Measurements from ENCODE around the gene BRPF3. TPM values are rescaled to one million over a fixed set of nuclear protein-coding genes. Genes with fewer than 3 reads are reported as not detected.

Gene BRPF3
- total RNA-seq, 4 donors from 2014 or later, result 21.5 to 34.8 (median 22.3) TPM

- Histone ChIP-seq H3K4me3 (peak overlapping the region; percentile 87 to 95 (median 90)), H3K4me1 (peaks cover 14 to 51% (median 35%) of the 10 kb centered on the region in 4 donors), H3K9me3 (no peaks in the 10 kb centered on the region), H3K27ac (replicated peaks in 1 of 4) (peak overlapping the region; percentile 96 to 99 (median 98)), H3K27me3 (no peaks in the 10 kb centered on the region), H3K36me3 (peaks cover 16 to 22% (median 19%) of the 10 kb centered on the region in 4 donors)
- DNase-seq (ENCODE audit: extremely low spot score), result peak; percentile 99
- WGBS, result 0% methylated on average over 3 of the region's 58 CpGs
- intact Hi-C loops (cut with DNase I), result loop anchor here (1.0 to 10.0 kb wide), 3 partner anchors 74 to 170 kb away; partner anchors contain the start of gene MAPK14
- TF ChIP-seq EP300 (IDR thresholded peaks at IDR 0.05) (no peak), POLR2A (IDR thresholded peaks at IDR 0.05; ENCODE audit: low read depth) (peak; percentile 44), CTCF (IDR thresholded peaks at IDR 0.05) (no peak), POLR2AphosphoS5 (IDR thresholded peaks at IDR 0.05) (peak; percentile 51 to 70)
These were observed 470 bp downstream of the BRPF3 start for GRCh38 chr6:36196880-36197548.

GRCh38 chr6:36197739-36198221 lies 1.2 kb downstream of the BRPF3 start:
- WGBS, result 64% methylated on average over 17 of the region's 17 CpGs
- intact Hi-C loops (cut with DNase I), result loop anchor here (5.0 to 10.0 kb wide), 2 partner anchors 103 to 170 kb away; partner anchors contain the start of gene MAPK14
- peaks cover 14 to 59% (median 42%) of the 10 kb centered on the region in 4 donors for H3K4me1 ChIP-seq

GRCh38 chr6:36198986-36199385 lies 2.4 kb downstream of the BRPF3 start:
- WGBS, result 98% methylated on average over 9 of the region's 9 CpGs
- no peak overlapping the region for H3K27ac ChIP-seq (replicated peaks in 1 of 4)
- no peak for TF ChIP-seq EP300 (IDR thresholded peaks at IDR 0.05)
- TF ChIP-seq POLR2AphosphoS5 (IDR thresholded peaks at IDR 0.05), result no peak
- no peak for TF ChIP-seq CTCF (IDR thresholded peaks at IDR 0.05)
- no peak for TF ChIP-seq POLR2A (IDR thresholded peaks at IDR 0.05; ENCODE audit: low read depth)
- intact Hi-C loops (cut with DNase I), result loop anchor here (5.0 to 10.0 kb wide), 2 partner anchors 104 to 172 kb away; partner anchors contain the start of gene MAPK14
- peak; percentile 68 for DNase-seq (ENCODE audit: extremely low spot score)
- no peaks in the 10 kb centered on the region for H3K27me3 ChIP-seq
- peaks cover 21 to 41% (median 35%) of the 10 kb centered on the region in 4 donors for H3K36me3 ChIP-seq
- no peak overlapping the region for H3K4me3 ChIP-seq
- peaks cover 14 to 71% (median 47%) of the 10 kb centered on the region in 4 donors for H3K4me1 ChIP-seq
- H3K9me3 ChIP-seq, result no peaks in the 10 kb centered on the region

More at GRCh38 chr6:36197739-36198221, 1.2 kb downstream of the BRPF3 start:
- H3K27ac ChIP-seq (replicated peaks in 1 of 4), result peak overlapping the region in 2 of 4 donors; percentile 98 to 99
- DNase-seq (ENCODE audit: extremely low spot score), result no peak
- peak overlapping the region; percentile 87 to 95 (median 90) for H3K4me3 ChIP-seq
- peaks cover 16 to 30% (median 24%) of the 10 kb centered on the region in 4 donors for H3K36me3 ChIP-seq
- no peaks in the 10 kb centered on the region for H3K9me3 ChIP-seq
- TF ChIP-seq EP300 (IDR thresholded peaks at IDR 0.05) (no peak), POLR2A (IDR thresholded peaks at IDR 0.05; ENCODE audit: low read depth) (no peak), CTCF (IDR thresholded peaks at IDR 0.05) (no peak), POLR2AphosphoS5 (IDR thresholded peaks at IDR 0.05) (no peak)
- H3K27me3 ChIP-seq, result no peaks in the 10 kb centered on the region

GRCh38 chr6:36200154-36200891 lies 3.8 kb downstream of the BRPF3 start:
- 93% methylated on average over 19 of the region's 19 CpGs for WGBS
- no peak overlapping the region for H3K4me3 ChIP-seq
- no peaks in the 10 kb centered on the region for H3K27me3 ChIP-seq
- H3K9me3 ChIP-seq, result no peaks in the 10 kb centered on the region
- peak; percentile 60 for DNase-seq (ENCODE audit: extremely low spot score)
- H3K4me1 ChIP-seq, result peaks cover 14 to 77% (median 46%) of the 10 kb centered on the region in 4 donors
- peaks cover 31 to 53% (median 48%) of the 10 kb centered on the region in 4 donors for H3K36me3 ChIP-seq
- TF ChIP-seq CTCF (IDR thresholded peaks at IDR 0.05) (no peak), POLR2AphosphoS5 (IDR thresholded peaks at IDR 0.05) (no peak), EP300 (IDR thresholded peaks at IDR 0.05) (no peak), POLR2A (IDR thresholded peaks at IDR 0.05; ENCODE audit: low read depth) (no peak)
- intact Hi-C loops (cut with DNase I), result no loop called here
- H3K27ac ChIP-seq (replicated peaks in 1 of 4), result no peak overlapping the region
